Fibroblast of mammary gland (primary cell): ENCODE results near the gene CYBA.

Source experiments
- DNase-seq: peaks from one replicate; pipeline ENCODE4 v3.0.0-alpha.2; 2010; ENCODE audit warnings: low read depth
- H3K4me3 ChIP-seq: 2 replicates; pipeline ENCODE4 v1.5.1; 2011; ENCODE audit warnings: low read depth, mild to moderate bottlenecking, low read length, moderate library complexity; ENCODE audit not compliant: control insufficient read depth
- TF ChIP-seq, protein P1 (sequence below): conservative IDR thresholded peaks from 2 replicates; pipeline ENCODE4 v1.5.1; 2011; ENCODE audit warnings: low read depth, low read length, inconsistent platforms; ENCODE audit not compliant: control insufficient read depth, insufficient read depth

Gene CYBA

DNA sequence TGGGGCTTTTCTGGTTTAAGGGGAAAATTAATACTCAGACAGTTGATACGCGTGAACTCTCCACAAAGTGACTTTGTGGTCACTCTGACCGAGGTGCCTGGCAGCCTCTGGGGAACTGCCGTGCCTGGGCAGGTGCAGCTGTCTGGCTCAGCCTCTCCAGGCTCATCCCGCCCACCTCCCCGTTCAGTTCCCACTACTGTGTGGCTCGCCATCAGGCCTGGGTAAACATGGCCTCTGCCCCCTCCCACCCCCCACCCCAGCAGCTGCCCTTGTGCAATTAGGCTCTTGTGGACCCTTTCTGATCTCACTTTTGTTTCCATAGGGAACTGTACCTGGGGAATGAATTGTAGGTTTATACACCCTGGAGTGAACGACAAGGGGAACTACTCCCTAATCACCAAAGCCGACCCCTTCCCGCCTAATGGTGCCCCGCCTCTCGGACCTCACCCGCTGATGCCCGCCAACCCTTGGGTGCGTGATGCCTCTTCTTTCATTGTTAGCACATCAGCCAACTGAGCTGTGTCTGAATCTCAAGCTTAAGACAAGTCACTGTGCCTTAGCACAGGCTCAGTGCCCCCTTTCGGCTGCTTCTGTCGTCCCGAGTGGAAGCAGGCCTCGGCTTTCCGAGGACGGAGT is 52.9 kb downstream of the CYBA start:
- no peak overlapping the region for H3K4me3 ChIP-seq
- no peak for DNase-seq
- TF ChIP-seq, protein P1, sequence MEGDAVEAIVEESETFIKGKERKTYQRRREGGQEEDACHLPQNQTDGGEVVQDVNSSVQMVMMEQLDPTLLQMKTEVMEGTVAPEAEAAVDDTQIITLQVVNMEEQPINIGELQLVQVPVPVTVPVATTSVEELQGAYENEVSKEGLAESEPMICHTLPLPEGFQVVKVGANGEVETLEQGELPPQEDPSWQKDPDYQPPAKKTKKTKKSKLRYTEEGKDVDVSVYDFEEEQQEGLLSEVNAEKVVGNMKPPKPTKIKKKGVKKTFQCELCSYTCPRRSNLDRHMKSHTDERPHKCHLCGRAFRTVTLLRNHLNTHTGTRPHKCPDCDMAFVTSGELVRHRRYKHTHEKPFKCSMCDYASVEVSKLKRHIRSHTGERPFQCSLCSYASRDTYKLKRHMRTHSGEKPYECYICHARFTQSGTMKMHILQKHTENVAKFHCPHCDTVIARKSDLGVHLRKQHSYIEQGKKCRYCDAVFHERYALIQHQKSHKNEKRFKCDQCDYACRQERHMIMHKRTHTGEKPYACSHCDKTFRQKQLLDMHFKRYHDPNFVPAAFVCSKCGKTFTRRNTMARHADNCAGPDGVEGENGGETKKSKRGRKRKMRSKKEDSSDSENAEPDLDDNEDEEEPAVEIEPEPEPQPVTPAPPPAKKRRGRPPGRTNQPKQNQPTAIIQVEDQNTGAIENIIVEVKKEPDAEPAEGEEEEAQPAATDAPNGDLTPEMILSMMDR, result no peak

DNA sequence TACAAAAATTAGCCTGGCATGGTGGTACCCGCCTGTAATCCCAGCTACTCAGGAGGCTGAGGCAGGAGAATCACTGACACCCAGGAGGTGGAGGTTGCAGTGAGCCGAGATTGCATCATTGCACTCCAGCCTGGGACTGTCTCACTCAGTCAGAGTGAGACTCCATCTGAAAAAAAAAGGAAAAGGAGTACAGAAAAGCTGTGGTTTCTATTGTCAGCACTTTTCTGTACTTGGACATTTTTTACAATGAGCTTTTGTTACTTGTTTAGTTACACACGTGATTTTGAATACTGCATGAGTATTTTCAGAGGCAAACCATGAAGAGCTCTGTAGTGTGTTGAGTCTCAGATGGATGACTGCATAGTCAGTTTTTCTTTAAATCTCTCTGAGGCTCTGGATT is 54.4 kb downstream of the CYBA start:
- TF ChIP-seq, protein P1, result no peak
- no peak overlapping the region for H3K4me3 ChIP-seq
- peak; percentile 9 for DNase-seq

DNA sequence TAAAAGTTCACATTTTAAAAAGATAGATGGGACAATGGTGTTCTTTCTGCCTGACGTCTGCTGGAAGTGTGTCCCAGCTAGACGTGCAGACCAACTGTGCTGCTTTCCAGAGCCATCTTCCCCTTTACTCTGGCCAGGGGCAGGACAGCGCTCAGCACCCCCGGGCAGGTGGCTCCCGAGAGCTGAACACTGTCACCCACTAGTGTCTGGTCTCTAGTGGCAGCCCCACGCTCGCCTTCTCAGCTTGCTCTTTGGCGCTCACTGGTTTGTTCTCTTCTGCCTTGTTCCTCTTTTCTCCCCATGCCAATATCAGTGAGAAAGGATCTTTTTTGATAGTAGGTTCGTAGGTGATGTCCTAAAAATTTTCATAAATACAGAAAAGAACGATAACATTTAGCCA is 54.9 kb downstream of the CYBA start:
- DNase-seq, result no peak
- TF ChIP-seq, protein P1, result no peak
- H3K4me3 ChIP-seq, result no peak overlapping the region

DNA sequence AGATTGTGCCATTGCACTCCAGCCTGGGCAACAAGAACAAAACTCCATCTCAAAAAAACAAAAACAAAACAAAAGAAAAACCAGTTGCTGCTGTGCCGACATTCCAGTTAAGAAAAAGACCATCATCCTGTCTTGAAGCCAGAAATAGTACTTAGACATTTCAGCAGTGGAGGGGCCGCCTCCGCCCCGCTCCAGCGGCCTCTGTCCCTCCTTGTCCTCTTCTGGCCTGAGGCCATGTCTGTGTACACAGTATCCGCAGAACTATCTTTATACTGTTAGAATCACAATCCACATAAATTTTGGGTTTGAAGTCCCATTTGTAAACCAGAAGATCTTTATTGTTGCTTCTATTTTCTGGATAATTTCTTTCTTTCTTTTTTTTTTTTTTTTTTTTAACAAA is 55.8 kb downstream of the CYBA start:
- no peak for DNase-seq
- TF ChIP-seq, protein P1, result no peak
- no peak overlapping the region for H3K4me3 ChIP-seq

DNA sequence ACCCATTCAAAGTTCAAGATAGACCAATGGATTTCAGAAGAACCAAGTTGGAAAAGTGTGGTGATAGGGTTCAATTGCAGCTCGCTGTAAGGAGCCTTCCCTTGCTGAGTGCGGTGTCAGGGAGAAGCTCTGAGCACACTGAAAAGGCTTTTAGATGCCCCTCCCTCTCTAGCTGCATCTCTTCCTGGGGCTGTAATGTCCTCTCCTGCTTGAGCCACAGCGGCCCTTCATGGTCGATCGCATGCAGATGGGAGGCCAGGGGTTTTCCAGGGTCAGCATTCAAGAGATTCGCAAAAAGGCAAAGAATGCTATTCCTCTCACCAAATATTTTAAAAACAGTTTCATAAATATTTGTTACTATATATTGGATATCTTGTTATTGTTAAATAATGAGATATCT is 56.9 kb downstream of the CYBA start:
- no peak for DNase-seq
- H3K4me3 ChIP-seq, result no peak overlapping the region
- TF ChIP-seq, protein P1, result no peak

DNA sequence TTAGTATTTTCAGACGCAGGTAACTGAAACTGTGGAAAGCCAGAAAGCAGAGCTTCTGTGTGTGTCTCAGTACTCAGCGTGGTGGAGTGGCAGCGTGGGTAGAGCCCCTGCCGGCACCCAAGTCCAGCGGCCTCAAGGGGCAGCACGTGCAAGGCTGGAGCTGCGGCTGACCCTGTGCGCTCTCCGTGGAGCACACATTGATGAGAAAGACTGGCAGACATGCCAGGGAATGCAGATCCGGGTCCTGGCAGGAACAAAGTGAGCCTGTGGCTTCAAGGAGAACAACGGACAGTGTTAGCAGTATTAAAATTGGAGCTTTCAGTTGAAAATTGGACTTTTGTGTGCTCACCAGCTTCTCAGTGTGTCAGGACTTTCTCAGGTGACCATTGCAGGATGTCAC is 57.4 kb downstream of the CYBA start:
- DNase-seq, result no peak
- TF ChIP-seq, protein P1, result no peak
- H3K4me3 ChIP-seq, result no peak overlapping the region
